ENCODE results near the gene SLC29A4.

- TF ChIP-seq CTCF (IDR thresholded peaks at IDR 0.05 in 4 of 5, conservative IDR thresholded peaks at IDR 0.05 in 1 of 5) (no peak), POLR2A (IDR thresholded peaks at IDR 0.05) (no peak)
Observed at GRCh38 chr7:5296015-5296610, 13.4 kb downstream of the SLC29A4 start.

Data from gastrocnemius medialis (tissue), 4 donors.